GM06990 (cell line): ENCODE results near the gene MYH6.

Experiments used
- DNase-seq: peaks from one replicate; pipeline ENCODE4 v3.0.0-alpha.2; 2011; ENCODE audit not compliant: insufficient read length; ENCODE audit errors: extremely low read depth
- H3K27me3 ChIP-seq: replicated peaks from 2 replicates; pipeline ENCODE4 v1.6.0; 2011; ENCODE audit warnings: low read length; ENCODE audit not compliant: control insufficient read depth, insufficient read depth
- H3K36me3 ChIP-seq: 2 replicates; pipeline ENCODE4 v1.5.1; 2011; ENCODE audit warnings: low read length; ENCODE audit not compliant: control insufficient read depth, insufficient read depth
- H3K4me3 ChIP-seq: replicated peaks from 2 replicates; pipeline ENCODE4 v1.5.1; 2011; ENCODE audit warnings: low read depth, mild to moderate bottlenecking, control low read depth, low read length
- CTCF ChIP-seq: IDR thresholded peaks from 2 replicates; pipeline ENCODE4 v1.5.1; 2011; ENCODE audit warnings: low read length, control low read depth, mild to moderate bottlenecking, inconsistent platforms; ENCODE audit not compliant: insufficient read depth, poor library complexity, severe bottlenecking

The MYH6 gene

DNA sequence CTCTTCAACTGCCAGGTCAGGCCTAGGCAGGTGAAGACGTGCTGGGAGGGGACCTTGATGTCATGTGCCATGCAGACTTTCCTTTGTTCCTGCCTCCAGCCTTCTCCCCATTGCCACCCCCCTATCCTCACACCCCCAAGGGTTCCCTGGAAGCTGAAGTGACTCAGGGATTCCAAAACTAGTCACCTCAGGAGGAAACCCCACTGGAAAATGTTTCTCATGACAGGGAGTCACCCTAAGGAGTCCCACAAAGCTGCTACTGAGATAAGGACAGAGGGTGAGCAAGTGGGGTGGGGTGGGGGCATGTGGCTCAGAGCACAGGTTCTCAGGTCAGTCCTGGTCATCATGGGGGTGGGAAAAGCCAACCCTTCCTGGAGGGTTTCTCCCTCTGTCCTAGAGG is 37.9 kb downstream of the MYH6 start:
- Histone ChIP-seq H3K4me3 (no peak overlapping the region), H3K27me3 (peaks cover 2% of the 10 kb centered on the region; the same call in 1 of the 2 replicates), H3K36me3 (no peaks in the 10 kb centered on the region)
- TF ChIP-seq CTCF: no peak
- DNase-seq: no peak

GRCh38 chr14:23366426-23366921 is 41.6 kb downstream of the MYH6 start:
- no peak for DNase-seq
- no peak overlapping the region for H3K4me3 ChIP-seq

DNA sequence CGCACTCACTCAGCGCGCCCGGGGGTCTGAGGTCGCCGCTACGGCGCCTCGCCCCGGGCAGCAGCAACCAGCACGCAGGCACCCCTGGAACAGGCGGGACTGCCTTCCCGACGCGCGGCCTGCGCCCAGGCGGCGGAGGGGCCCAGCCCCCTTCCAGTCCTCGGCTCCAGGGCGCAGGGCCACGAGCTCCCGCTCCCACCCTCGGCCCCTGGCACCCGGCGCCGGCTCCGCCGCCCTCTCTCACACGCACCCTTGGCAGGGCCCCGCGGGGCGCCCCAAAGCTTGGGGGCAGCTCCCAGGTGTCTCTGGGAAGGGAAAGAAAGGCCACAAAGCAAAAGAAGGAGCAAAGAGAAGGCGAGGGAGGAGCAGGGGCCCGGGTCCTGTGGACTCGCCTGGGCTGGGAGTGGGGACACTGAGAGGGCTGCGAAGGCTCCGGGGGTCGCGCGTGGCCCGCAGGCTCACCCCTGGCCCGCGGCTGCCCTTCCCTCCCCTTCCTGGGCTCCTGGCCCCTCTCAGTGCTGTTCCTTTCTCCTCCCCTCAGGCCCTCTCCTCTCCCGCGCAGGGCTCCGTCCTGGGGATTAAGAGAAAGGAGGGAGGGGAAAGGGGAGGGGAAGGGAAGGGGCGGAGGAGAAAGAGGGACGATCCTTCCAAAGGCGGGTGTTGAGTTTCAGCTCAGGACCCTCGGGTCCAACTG is 42.2 kb downstream of the MYH6 start:
- TF ChIP-seq CTCF: no peak
- Histone ChIP-seq H3K27me3 (peaks cover 2% of the 10 kb centered on the region; the same call in 1 of the 2 replicates), H3K4me3 (no peak overlapping the region), H3K36me3 (no peaks in the 10 kb centered on the region)
- DNase-seq: no peak

More at GRCh38 chr14:23366426-23366921, 41.6 kb downstream of the MYH6 start:
- H3K27me3 ChIP-seq: peaks cover 2% of the 10 kb centered on the region; the same call in 1 of the 2 replicates
- H3K36me3 ChIP-seq: no peaks in the 10 kb centered on the region
- no peak for TF ChIP-seq CTCF

GRCh38 chr14:23365036-23365731 is 42.9 kb downstream of the MYH6 start, which contains the start of gene EFS:
Gene EFS (minus strand): TSS chr14:23365172. CDS start chr14:23365025, 147 bp downstream.
- DNase-seq: no peak
- no peak for TF ChIP-seq CTCF
- no peaks in the 10 kb centered on the region for H3K36me3 ChIP-seq
- H3K27me3 ChIP-seq: peaks cover 2% of the 10 kb centered on the region; the same call in 1 of the 2 replicates
- H3K4me3 ChIP-seq: no peak within 1 kb of the TSS

GRCh38 chr14:23364164-23365035 is 43.7 kb downstream of the MYH6 start:
- no peak for DNase-seq
- TF ChIP-seq CTCF: no peak
- Histone ChIP-seq H3K27me3 (peaks cover 2% of the 10 kb centered on the region; the same call in 1 of the 2 replicates), H3K4me3 (no peak overlapping the region), H3K36me3 (no peaks in the 10 kb centered on the region)
